HK-2 (cell line): ENCODE measurements around the gene STRBP.
"Not testable (repeated sequence)": the region's sequence is repeated elsewhere in the genome, so short reads cannot be mapped to it uniquely, and the experiment has no call there.

Experiments
- DNase-seq: peaks from one replicate; pipeline ENCODE4 v3.0.0-alpha.2; 2018; ENCODE audit not compliant: unreplicated experiment

The STRBP gene

GRCh38 chr9:123191680-123192079 lies 76.7 kb downstream of the STRBP start:
- no peak for DNase-seq

GRCh38 chr9:123191260-123191659 lies 77.1 kb downstream of the STRBP start:
- no peak for DNase-seq

DNA sequence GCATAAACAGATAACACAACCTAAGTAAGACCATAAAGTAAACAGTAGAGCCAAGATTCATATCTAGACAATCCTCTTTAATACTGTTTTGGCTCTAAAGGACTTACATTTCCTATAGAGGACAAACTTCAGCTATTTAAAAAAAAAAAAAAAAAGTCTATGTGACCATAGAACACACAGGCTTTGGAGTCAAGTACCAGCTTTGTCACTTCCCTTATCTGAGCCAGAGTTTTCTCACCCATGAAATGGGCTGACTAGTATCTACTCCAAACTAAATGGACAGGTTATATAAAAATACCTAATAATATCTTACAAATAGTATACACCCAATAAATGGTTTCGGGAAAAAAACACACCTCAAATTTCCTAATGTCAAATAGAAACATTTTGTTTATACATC lies 81.3 kb downstream of the STRBP start:
- DNase-seq: no peak

DNA sequence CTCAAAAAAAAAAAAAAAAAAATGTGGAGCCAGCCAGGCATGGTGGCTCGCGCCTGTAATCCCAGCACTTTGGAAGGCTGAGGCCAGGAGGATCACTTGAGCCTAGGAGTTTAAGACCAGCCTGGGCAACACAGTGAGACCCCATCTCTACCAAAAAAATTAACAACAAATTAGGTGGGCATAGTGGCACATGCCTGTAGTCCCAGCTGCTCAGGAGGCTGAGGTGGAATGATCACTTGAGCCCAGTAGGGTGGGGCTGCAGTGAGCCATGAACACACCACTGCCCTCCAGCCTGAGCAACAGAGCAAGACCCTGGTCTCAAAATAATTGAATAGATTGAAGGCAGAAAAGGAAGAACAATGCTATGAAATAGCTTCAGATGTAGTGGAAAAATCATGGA lies 82.4 kb downstream of the STRBP start:
- not testable (repeated sequence) for DNase-seq

DNA sequence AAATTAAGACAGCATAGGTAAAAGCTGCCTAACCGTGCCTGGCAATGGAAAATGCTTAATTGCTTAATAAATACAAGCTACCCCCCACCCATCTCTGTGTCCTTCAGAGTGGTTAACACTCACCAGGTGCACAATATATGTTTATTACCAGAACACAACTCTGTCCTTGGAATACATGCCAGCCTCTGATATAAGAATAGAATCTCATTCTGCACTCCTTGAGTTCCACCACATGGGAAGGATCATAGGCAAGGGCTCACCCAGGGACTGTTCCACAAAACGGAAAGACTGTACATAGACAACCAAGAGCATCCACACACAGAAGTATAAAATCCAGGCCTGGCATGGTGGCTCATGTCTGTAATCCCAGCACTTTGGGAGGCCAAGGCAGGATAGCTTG lies 91.4 kb downstream of the STRBP start:
- no peak for DNase-seq

DNA sequence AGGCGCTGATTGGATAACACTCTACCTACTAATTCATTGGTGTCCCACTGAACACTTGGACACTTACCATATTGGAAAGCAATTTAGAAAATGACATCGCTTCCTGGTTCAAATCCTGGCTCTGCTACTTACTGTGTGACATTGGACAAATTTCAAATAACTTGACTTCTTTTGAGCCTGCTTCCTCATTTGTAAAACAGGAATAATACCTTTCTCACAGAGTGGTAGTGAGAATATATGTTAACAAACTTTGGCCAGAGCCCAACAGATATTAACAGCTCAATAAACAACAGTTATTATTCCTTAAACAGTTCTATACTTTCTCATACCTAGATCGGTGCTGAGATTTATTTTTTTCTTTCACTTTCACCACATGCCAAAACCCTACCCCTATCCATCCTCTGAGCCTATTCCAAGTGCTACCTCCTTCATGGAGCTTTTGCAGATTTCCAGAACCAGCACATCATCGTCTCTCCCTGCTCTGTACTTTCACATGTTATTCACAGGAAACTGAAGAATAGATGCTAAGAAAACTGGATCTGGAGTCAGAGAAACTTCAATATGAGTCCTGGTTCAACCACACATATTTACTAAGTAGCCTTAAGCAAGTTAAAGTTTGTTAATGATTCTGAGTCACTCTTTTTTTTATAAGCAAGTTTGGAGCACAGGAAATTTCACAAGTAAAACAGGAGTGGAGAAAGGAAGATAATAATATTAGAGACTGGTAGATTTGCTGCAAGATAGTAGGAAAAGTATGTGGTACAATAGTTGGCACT lies 92.3 kb downstream of the STRBP start:
- no peak for DNase-seq

- DNase-seq: no peak
These were observed 93.4 kb downstream of the STRBP start for GRCh38 chr9:123174887-123175518.

GRCh38 chr9:123174079-123174478 lies 94.3 kb downstream of the STRBP start:
- DNase-seq: no peak

GRCh38 chr9:123169926-123170325 lies 98.5 kb downstream of the STRBP start:
- no peak for DNase-seq

- no peak for DNase-seq
These were observed 99.8 kb downstream of the STRBP start for GRCh38 chr9:123168586-123168985.

- DNase-seq: no peak
These were observed 100.9 kb downstream of the STRBP start for GRCh38 chr9:123167474-123167873.

GRCh38 chr9:123165813-123166212 lies 102.6 kb downstream of the STRBP start:
- no peak for DNase-seq

DNA sequence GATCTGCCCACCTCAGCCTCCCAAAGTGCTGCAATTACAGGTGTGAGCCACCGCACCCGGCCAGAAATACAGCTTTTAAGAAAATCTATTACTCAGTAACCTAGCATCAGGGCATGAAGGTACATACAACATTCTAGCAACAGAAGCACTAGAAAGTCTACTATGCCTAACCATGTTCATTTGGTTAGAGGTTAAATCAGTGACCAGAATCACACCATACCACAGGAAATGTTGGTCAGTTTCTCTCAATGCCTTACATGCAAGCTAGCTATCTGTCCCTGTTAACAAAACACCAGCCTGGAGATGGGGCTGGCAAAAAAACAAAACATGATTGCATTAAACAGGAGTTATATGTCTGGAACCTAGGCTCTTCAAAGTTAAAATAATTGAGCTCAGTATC lies 104.1 kb downstream of the STRBP start:
- no peak for DNase-seq

DNA sequence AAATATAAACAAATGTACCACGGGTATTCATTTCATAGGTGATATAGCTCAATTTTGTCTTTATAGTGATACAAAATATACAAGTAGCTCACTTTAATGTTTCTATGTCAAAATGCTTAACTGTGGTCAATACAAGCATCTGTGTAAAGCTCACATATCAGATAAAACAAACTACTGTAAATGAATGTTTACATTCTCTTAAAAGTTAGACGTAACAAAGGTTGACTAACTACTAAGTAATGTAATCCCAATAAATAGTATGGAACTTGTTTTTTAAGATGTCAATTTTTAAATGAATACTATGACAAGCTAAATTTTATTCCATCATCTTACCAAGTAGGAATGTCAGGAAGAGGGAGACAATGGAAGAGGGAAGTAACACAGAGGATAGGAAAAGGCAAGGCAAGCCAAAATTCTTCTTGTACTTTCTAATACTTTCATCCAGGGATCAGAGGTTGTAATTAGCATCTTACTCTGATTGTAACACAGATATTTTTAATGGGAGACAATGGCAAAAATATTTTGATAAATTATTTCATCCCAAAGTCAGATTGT lies 105.5 kb downstream of the STRBP start:
- no peak for DNase-seq

- no peak for DNase-seq
These were observed 106.0 kb downstream of the STRBP start for GRCh38 chr9:123162360-123162759.

DNA sequence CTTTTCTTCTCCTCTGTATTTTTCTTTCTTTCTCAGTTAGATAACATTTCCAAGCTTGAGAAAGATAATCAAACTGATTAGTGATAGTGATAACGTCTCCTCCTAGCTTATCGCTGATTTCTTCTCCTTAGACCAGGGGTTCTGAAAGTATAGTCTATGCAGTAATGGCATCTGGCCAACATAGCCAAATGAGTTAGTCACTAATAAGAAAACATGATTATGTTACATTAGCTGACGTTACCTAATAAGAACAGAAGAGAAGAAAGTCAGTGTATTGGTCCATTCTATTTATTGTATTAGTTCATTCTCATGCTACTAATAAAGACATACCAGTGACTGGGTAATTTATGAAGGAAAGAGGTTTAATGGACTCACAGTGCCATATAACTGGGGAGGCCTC lies 111.2 kb downstream of the STRBP start:
- no peak for DNase-seq

- no peak for DNase-seq
These were observed 117.5 kb downstream of the STRBP start for GRCh38 chr9:123150708-123151503.

DNA sequence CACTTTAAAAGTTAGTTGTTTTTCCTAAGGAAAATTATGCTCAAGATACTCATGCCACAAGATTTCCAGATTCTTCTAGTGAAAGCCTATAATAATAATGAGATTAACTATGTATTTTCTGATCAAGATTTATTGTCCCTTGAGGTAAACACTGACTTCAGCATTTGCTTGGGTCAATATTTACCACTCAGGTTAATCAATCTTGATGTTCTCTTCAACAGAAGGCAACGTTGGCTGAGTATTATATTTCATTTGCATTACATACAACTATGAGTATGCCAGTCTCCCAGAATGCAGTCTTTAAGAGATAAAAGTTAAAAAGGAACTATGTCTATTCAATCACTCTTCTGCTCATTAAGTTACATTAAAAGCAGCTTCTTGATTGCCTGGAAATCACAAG lies 119.3 kb downstream of the STRBP start:
- DNase-seq: no peak

- no peak for DNase-seq
These were observed 130.2 kb downstream of the STRBP start for GRCh38 chr9:123138163-123138562.

DNA sequence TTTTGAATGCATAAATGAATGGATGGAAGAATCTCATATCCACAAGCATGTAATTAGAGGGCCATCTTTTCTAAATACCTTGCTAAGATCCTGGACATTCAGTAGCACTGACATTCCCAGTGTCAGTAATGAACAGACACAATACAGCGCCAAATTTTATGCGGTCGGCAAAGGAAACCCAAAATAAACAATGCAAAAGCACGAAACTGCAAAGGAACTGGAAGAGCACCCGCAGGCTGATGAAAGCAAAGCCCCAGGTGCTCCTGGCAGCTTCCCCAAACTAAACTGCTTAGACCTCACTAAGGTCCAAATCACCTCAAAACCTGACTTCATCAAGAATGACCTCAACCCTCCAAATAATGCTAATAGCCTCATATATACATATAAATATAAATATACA lies 133.0 kb downstream of the STRBP start:
- DNase-seq: no peak

DNA sequence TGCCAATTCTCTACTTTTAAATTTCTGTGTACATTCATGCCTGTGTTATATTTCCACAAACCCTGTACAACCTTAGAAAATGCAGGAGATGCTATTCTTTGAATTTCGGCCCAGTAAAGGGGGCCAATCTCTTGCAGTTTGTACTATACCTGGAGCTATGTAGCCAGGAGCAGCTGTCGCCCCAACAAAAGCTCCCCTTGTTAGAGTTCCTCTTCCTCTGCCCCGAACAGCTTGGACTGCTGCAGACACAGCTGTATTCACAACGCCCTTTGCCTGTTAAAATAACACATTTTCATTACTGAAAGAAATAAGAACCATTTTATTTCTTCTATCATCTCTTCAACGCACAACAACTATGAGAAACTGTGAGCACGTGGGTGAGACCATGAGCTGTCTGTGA lies 135.7 kb downstream of the STRBP start:
- no peak for DNase-seq

DNA sequence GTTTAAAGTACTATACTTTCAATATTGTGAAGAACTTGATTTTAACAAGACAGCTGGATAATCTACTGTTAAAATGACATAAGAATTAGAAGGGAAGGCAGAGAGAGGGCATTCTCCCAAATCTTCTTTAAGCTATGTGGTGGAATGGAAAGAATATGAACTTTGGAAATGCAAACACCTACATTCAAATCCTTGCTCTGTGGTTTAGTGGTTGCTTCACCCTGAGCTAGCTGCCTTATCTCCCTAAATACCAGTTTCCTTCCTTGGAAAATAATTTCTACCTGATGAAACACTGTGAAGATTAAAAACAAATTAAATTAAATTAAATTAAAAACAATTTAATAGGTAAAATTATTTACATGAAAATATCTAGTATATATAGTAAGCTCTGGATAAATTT lies 136.4 kb downstream of the STRBP start:
- no peak for DNase-seq

DNA sequence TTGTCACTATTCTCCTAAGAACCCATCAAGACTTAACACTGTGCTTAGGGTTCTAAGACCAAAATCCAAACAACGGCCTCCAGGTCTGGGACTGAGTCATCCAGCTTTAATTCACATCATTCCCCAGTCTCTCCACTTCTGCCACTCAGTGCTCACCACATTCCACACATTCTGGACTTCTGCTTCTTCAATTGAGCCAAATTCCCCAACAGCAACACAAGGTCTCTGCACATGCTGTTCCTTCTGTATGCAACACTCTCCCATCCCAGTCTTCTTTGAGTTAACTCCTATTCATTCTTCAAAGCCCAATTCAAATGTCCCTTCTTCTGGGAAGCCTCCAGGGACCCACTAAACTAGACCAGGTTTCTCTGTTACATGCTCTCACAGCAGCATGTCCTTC lies 137.1 kb downstream of the STRBP start:
- no peak for DNase-seq
